GM18873 (cell line): ENCODE data around the gene GJB3.
"Not testable (repeated sequence)": the region's sequence is repeated elsewhere in the genome, so short reads cannot be mapped to it uniquely, and the experiment has no call there.

Experiments used
- ATAC-seq: cut with Tn5 transposase; IDR thresholded peaks from one replicate; pipeline ENCODE4 v1.9.1; 2021; ENCODE audit warnings: mild to moderate bottlenecking, moderate library complexity, moderate number of reproducible peaks; ENCODE audit not compliant: unreplicated experiment, low FRiP score

The GJB3 gene

GRCh38 chr1:34784751-34785221, 3.8 kb downstream of the GJB3 start:
- ATAC-seq = no peak

DNA sequence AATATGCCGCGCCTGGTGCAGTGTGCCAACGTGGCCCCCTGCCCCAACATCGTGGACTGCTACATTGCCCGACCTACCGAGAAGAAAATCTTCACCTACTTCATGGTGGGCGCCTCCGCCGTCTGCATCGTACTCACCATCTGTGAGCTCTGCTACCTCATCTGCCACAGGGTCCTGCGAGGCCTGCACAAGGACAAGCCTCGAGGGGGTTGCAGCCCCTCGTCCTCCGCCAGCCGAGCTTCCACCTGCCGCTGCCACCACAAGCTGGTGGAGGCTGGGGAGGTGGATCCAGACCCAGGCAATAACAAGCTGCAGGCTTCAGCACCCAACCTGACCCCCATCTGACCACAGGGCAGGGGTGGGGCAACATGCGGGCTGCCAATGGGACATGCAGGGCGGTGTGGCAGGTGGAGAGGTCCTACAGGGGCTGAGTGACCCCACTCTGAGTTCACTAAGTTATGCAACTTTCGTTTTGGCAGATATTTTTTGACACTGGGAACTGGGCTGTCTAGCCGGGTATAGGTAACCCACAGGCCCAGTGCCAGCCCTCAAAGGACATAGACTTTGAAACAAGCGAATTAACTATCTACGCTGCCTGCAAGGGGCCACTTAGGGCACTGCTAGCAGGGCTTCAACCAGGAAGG, 4.3 kb downstream of the GJB3 start:
- ATAC-seq = no peak

- no peak for ATAC-seq
Measured at GRCh38 chr1:34785875-34786470, 5.0 kb downstream of the GJB3 start.

GRCh38 chr1:34786521-34787325, 5.7 kb downstream of the GJB3 start:
- no peak for ATAC-seq

- ATAC-seq = no peak
Measured at GRCh38 chr1:34787461-34788420, 6.7 kb downstream of the GJB3 start.

GRCh38 chr1:34790985-34791384, 10.0 kb downstream of the GJB3 start:
- ATAC-seq = no peak

DNA sequence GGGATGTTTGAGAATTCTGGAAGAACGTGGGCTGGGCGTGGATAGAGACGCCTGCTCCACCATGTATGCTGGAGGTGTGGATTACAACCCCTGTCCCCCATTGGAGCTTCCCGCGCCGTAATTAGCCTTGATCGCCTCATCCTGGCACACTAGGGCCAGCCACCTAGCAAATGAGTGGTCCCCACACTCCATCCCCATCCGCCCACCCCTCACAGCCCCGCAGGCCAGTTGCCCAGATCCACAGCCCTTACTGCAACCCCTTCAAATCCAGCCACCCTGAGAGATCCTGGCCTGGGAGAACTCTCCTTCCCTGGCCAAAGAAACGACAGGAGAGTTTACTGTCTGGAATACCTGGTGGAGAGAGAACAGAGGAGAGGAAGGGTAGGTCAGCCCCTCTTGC, 11.4 kb downstream of the GJB3 start:
- no peak for ATAC-seq

DNA sequence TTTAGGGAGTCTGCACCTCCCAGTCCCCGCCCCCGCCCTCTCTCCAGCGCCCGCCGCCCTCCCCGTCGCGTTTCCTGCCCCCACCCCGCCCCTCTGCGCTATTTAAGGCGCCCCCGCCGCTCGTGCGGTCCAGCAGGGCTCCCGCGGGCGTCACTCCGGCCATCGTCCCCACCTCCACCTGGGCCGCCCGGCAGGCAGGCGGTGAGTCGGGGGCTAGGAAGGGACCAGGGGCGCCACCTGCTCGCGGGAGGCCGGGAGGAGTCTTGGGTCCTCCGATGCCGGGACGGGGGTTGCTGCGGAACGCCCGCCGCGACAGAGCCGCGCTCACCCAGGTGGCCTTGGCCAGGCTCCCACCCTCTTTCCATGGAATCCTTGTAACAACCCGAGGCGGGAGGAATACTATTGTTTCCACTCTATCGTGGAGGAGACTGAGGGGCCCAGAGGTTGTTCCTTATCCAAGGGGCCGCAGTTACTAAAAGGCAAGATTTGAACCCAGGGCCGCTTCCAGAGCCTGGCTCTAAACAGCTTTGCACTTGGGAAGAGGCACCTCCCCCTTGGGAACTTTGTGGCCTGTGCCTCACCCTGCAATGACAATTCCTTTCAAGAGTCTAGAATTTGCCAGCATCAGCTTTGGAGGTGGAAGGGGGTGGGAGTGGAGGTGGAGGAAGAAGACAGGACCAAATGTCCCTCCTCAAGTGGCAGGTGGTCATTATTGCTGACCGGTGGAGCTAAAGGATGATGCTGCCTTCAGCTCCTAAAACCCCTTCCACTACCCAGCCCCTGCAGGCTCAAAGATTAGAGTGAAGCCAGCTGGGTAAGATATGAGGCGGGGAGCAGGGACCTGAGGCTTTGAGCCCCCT, 12.1 kb downstream of the GJB3 start, which contains the start of gene GJA4:
Gene GJA4, plus strand, starts transcription at position 132 of the 860 bp plus-strand sequence. CDS start 1,215 bp downstream, outside the sequence.
- ATAC-seq = no peak

DNA sequence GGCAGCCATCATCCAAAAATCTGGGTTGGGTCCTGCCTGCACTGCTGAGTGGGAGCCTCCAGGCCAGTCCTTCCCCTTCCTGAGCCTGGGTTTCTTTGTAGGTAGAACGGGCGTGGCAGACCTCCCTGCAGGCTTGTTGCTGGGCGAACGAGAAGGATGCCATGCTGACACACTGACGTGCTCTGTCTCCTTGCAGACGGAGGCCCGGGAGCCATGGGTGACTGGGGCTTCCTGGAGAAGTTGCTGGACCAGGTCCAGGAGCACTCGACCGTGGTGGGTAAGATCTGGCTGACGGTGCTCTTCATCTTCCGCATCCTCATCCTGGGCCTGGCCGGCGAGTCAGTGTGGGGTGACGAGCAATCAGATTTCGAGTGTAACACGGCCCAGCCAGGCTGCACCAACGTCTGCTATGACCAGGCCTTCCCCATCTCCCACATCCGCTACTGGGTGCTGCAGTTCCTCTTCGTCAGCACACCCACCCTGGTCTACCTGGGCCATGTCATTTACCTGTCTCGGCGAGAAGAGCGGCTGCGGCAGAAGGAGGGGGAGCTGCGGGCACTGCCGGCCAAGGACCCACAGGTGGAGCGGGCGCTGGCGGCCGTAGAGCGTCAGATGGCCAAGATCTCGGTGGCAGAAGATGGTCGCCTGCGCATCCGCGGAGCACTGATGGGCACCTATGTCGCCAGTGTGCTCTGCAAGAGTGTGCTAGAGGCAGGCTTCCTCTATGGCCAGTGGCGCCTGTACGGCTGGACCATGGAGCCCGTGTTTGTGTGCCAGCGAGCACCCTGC, 13.2 kb downstream of the GJB3 start:
- ATAC-seq = no peak

- no peak for ATAC-seq
Measured at GRCh38 chr1:34794790-34795180, 13.8 kb downstream of the GJB3 start.

GRCh38 chr1:34795916-34796315, 14.9 kb downstream of the GJB3 start:
- ATAC-seq = no peak

- ATAC-seq = no peak
Measured at GRCh38 chr1:34796990-34797389, 16.0 kb downstream of the GJB3 start.

DNA sequence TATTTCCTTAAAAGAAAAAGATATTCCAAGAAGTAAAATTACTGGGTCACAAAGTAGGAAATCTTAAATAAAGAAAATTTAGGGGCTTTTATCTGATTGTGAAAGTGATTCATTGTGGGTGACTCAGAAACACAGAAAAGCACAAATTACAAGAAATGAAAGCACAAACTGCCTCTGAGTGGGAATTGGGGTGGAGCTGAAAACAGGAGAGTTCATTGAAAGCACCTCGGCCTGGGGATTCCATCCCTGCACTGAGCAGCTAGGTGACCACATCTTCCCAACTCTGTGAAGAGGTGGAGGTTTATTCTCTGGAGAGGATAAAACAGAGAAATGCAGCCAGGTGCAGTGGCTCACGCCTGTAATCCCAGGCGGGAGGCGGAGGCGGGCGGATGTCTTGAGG, 19.2 kb downstream of the GJB3 start:
- no peak for ATAC-seq

- ATAC-seq = no peak
Measured at GRCh38 chr1:34803770-34804169, 22.8 kb downstream of the GJB3 start.

GRCh38 chr1:34806396-34806795, 25.4 kb downstream of the GJB3 start:
- no peak for ATAC-seq

DNA sequence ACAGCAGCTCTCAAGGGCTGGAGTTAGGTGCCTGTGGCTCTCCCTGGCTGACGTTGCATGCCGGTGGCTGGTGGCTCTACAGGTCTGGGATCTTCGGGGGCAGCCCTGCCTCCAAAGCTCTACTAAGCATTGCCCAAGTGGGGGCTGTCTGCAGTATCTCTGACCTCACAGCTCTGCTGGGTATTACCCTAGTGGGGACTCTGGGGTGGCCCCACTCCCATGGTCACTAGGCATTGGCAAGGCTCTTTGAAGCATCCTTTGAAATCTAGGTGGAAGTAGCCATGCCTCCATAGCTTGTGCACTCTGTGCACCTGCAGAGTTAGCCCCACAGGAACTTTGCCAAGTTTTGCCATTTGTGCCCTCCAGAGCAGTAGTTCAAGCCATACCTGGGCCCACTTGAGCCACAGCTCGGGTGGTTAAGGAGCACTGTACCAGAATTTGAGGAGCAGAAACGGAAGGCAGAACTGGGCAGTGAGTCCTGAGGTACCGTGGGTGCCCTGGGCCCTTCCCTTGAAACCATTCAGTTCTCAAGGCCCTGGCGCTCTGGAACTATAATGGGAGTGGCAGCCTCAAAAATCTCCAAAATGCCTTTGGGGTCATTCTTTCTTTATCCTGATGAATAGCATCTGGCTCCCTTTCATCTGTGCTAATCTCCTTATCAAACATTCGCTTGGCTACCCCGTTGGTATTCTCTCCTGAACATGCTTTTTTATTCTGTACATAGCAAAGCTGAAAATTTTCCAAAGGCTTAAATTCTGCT, 27.2 kb downstream of the GJB3 start:
- ATAC-seq = no peak

DNA sequence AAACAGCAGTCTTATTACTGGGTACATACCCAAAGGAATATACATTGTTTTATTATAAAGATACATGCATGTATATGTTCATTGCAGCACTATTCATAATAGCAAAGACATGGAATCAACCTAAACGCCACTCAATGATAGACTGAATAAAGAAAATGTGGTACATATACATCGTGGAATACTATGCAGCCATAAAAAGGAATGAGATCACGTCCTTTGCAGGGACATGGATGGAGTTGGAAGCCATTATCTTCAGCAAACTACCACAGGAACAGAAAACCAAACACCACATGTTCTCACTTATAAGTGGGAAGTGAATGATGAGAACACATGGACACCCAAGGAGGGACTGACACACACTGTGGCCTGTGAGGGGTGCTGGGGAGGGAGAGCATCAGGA, 29.8 kb downstream of the GJB3 start:
- not testable (repeated sequence) for ATAC-seq

DNA sequence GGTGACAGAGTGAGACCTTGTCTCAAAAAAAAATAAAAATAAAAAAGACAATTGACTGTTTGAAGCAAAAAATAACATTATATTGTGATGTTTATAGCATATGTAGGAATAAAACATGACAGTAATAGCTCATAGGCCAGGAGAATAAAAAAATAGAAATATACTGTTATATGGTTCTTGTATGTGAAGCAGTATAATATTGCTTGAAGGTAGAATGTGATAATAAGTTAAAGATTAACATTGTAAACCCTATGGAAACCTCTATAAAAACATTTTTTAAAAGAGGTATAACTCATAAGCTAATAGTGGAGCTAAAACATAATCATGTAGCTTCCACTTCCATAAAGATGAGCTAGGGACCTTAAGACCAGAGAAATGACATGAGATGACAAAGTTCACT, 35.3 kb downstream of the GJB3 start:
- ATAC-seq = no peak
